ENCODE data around the gene CFAP57. TPM values are rescaled to one million over a fixed set of nuclear protein-coding genes. Genes with fewer than 3 reads are reported as not detected.

The CFAP57 gene
- total RNA-seq, 4 donors from 2014 or later: 2.1 to 5.6 (median 4.1) TPM

DNA sequence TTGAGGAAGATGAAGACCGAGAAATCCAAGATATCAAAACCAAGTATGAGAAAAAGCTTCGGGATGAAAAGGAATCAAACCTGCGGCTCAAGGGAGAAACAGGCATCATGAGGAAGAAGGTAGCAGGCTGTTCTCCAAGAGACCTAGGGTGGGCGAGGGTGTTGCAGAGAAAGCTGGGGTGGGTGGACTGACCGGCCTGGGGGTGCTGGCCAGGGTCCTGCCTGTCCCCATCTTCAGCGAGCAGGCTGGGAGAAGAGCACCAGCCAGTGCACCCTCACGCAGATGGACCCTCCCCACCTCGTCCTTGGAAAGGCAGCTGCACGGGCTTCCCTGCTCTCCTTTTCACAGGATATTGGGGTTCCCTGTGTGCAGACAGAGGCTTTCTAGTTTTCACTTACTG, 50.7 kb downstream of the CFAP57 start:
- H3K27me3 ChIP-seq: no peaks in the 10 kb centered on the region
- intact Hi-C loops (cut with DNase I): no loop called here
- TF ChIP-seq POLR2A (IDR thresholded peaks at IDR 0.05): no peak

GRCh38 chr1:43225168-43225567, 53.0 kb downstream of the CFAP57 start:
- no peak for DNase-seq
- Histone ChIP-seq H3K4me1 (no peaks in the 10 kb centered on the region), H3K27me3 (no peaks in the 10 kb centered on the region), H3K36me3 (no peaks in the 10 kb centered on the region), H3K27ac (no peak overlapping the region), H3K9me3 (no peaks in the 10 kb centered on the region), H3K4me3 (replicated peaks in 1 of 3) (no peak overlapping the region)
- WGBS, 2 donors: 76 to 85% methylated on average over 3 of the region's 3 CpGs
- TF ChIP-seq POLR2A (IDR thresholded peaks at IDR 0.05) (no peak), CTCF (IDR thresholded peaks at IDR 0.05) (no peak)
- intact Hi-C loops (cut with DNase I): no loop called here

More for the DNA sequence above, 50.7 kb downstream of the CFAP57 start:
- H3K4me3 ChIP-seq (replicated peaks in 1 of 3): no peak overlapping the region
- 74 to 77% methylated on average over 9 of the region's 9 CpGs for WGBS, 2 donors
- no peaks in the 10 kb centered on the region for H3K9me3 ChIP-seq
- no peak overlapping the region for H3K27ac ChIP-seq
- DNase-seq: no peak
- no peaks in the 10 kb centered on the region for H3K36me3 ChIP-seq
- H3K4me1 ChIP-seq: no peaks in the 10 kb centered on the region

DNA sequence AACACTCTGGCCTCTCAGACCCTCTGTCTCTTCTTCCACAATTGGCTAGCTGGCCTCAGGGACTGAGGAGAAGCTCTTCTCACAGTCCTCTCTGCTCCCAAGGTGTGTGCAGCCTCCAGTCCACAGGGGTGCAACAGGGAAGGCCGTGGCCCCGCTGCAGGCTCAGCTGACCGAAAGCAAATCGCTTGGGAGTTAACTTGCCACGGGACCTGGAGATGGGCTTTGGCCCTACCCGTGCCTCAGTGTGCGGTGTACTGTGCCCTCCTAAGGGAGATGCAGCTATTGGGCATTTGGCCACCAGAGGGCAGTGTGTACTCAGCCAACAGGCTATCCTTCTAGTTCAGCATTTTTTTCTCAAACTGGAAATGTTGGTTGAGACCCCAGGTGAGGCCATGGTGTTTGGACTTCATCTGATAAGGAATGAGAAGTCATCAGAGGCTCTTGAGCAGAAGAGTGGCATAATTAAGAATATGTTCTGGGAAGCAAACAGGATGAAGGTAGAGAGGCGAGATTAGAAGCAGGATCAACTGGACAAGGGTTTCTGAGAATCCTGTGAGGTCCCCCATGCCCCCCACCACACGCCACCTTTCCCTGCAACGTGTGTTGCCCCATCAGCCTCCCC, 55.1 kb downstream of the CFAP57 start:
- Histone ChIP-seq H3K9me3 (no peaks in the 10 kb centered on the region), H3K4me1 (no peaks in the 10 kb centered on the region), H3K27ac (no peak overlapping the region), H3K4me3 (replicated peaks in 1 of 3) (no peak overlapping the region), H3K36me3 (no peaks in the 10 kb centered on the region), H3K27me3 (no peaks in the 10 kb centered on the region)
- intact Hi-C loops (cut with DNase I): no loop called here
- TF ChIP-seq CTCF (IDR thresholded peaks at IDR 0.05) (peak; percentile 88 to 95 (median 91)), POLR2A (IDR thresholded peaks at IDR 0.05) (no peak)
- WGBS, 2 donors: 13 to 19% methylated on average over 10 of the region's 10 CpGs
- peak; percentile 84 to 86 for DNase-seq

GRCh38 chr1:43229826-43230780, 58.0 kb downstream of the CFAP57 start:
- WGBS, 2 donors: 77 to 86% methylated on average over 6 of the region's 6 CpGs
- intact Hi-C loops (cut with DNase I): no loop called here
- Histone ChIP-seq H3K36me3 (no peaks in the 10 kb centered on the region), H3K4me3 (replicated peaks in 1 of 3) (no peak overlapping the region), H3K27me3 (no peaks in the 10 kb centered on the region), H3K9me3 (no peaks in the 10 kb centered on the region), H3K27ac (peak overlapping the region in 1 of 3 donors; percentile 38), H3K4me1 (no peaks in the 10 kb centered on the region)
- TF ChIP-seq CTCF (IDR thresholded peaks at IDR 0.05): no peak
- TF ChIP-seq POLR2A (IDR thresholded peaks at IDR 0.05): no peak
- no peak for DNase-seq

- Histone ChIP-seq H3K4me1 (no peaks in the 10 kb centered on the region), H3K36me3 (no peaks in the 10 kb centered on the region), H3K27me3 (no peaks in the 10 kb centered on the region), H3K9me3 (no peaks in the 10 kb centered on the region), H3K4me3 (replicated peaks in 1 of 3) (no peak overlapping the region), H3K27ac (no peak overlapping the region)
- DNase-seq: no peak
- TF ChIP-seq POLR2A (IDR thresholded peaks at IDR 0.05) (no peak), CTCF (IDR thresholded peaks at IDR 0.05) (no peak)
- WGBS, 2 donors: 54 to 64% methylated on average over 4 of the region's 4 CpGs
- intact Hi-C loops (cut with DNase I): no loop called here
These were observed 59.9 kb downstream of the CFAP57 start for GRCh38 chr1:43232074-43232473.
